Mesothelial cell of epicardium (in vitro differentiated cells): ENCODE data around the gene MEF2A. TPM values are rescaled to one million over a fixed set of nuclear protein-coding genes. Genes with fewer than 3 reads are reported as not detected.

Experiments
- DNase-seq, 2 experiments: peaks; one replicate each; pipeline ENCODE4 v3.0.0; 2021; ENCODE audit warnings: low spot score in 2 of 2; ENCODE audit not compliant: unreplicated experiment in 2 of 2
- H3K27ac Mint-ChIP-seq: 2 replicates; pipeline ENCODE4 v1.8.0; 2021; ENCODE audit warnings: mixed read lengths
- H3K27me3 Mint-ChIP-seq: 2 replicates; pipeline ENCODE4 v1.8.0; 2021; ENCODE audit warnings: low read depth, mixed read lengths
- H3K36me3 Mint-ChIP-seq: 2 replicates; pipeline ENCODE4 v1.8.0; 2021; ENCODE audit warnings: mixed read lengths
- H3K4me1 Mint-ChIP-seq: 2 replicates; pipeline ENCODE4 v1.8.0; 2021; ENCODE audit warnings: mixed read lengths
- H3K4me3 Mint-ChIP-seq: 2 replicates; pipeline ENCODE4 v1.8.0; 2021; ENCODE audit warnings: mild to moderate bottlenecking, moderate library complexity, mixed read lengths
- H3K9me3 Mint-ChIP-seq: 2 replicates; pipeline ENCODE4 v1.8.0; 2021; ENCODE audit warnings: mixed read lengths
- total RNA-seq: library from RNA; stranded (reverse); gene quantifications from 3 replicates; pipeline ENCODE4 v1.2.1, GENCODE V29; 2021
- TF ChIP-seq, protein P1 (sequence below): fragments of 200-600 bp; sonication (generic); IDR thresholded peaks from one replicate; pipeline ENCODE4 v1.5.0; 2021; ENCODE audit warnings: antibody characterized with exemption; ENCODE audit not compliant: unreplicated experiment

The MEF2A gene
- total RNA-seq, 1 donor from 2014 or later = 39.1 TPM

DNA sequence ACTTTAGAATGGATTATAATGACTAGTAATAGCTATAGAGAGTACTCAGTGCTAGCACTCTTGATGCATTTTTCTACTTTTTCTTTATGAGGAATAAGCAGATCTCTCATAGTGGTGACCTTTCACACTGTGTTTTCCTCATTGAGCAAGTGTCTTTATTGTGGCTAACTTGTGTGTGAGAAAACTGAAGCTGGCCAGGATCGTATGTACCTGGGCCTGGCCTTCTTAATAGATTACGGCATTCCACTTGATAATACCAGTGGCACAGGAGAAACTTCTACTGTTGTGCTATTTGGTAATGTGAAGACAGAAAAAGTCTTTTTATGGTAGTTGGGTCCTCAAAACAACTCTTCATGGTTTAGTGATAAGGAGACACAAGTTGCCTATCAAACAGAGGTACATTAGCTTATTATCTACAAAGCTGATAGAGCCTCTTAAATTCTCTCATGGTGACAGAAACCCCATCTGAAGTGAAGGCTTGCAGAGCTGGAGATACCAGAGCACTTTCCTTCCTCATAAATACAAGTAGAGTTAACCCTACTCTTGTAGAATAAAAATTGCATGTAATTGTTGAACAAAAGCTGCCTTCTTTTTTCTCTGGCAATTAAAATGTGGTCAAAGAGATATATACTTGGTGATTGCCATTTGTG, 102.9 kb downstream of the MEF2A start:
- no peak for DNase-seq

DNA sequence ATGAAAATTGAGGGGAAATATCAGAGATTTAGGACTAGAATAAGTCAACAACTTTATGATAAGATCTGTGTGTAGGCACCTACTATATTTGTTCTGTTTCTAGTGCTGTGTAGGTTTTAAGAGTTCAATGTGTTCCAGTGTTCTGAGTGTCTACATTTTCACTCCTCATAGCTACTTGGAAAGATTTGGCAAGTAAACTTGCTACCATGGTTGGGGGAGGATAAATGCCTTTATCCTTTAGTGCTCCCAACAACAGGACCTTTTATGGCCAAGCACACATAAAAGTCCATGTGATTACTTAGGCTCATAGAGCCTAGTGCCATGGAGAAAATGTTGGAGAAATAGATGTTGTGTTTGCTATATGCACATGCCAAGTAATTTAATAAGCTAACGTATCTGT, 103.5 kb downstream of the MEF2A start:
- Mint-ChIP-seq H3K4me3 (no peak overlapping the region), H3K27ac (no peak overlapping the region), H3K4me1 (no peaks in the 10 kb centered on the region), H3K9me3 (peaks cover 7% of the 10 kb centered on the region), H3K36me3 (peaks cover 31% of the 10 kb centered on the region), H3K27me3 (no peaks in the 10 kb centered on the region)
- TF ChIP-seq, protein P1, sequence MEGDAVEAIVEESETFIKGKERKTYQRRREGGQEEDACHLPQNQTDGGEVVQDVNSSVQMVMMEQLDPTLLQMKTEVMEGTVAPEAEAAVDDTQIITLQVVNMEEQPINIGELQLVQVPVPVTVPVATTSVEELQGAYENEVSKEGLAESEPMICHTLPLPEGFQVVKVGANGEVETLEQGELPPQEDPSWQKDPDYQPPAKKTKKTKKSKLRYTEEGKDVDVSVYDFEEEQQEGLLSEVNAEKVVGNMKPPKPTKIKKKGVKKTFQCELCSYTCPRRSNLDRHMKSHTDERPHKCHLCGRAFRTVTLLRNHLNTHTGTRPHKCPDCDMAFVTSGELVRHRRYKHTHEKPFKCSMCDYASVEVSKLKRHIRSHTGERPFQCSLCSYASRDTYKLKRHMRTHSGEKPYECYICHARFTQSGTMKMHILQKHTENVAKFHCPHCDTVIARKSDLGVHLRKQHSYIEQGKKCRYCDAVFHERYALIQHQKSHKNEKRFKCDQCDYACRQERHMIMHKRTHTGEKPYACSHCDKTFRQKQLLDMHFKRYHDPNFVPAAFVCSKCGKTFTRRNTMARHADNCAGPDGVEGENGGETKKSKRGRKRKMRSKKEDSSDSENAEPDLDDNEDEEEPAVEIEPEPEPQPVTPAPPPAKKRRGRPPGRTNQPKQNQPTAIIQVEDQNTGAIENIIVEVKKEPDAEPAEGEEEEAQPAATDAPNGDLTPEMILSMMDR = no peak
- DNase-seq = no peak

More for the DNA sequence above, 102.9 kb downstream of the MEF2A start:
- TF ChIP-seq, protein P1 = no peak
- no peaks in the 10 kb centered on the region for H3K4me1 Mint-ChIP-seq
- H3K27me3 Mint-ChIP-seq = no peaks in the 10 kb centered on the region
- no peak overlapping the region for H3K4me3 Mint-ChIP-seq
- H3K27ac Mint-ChIP-seq = no peak overlapping the region
- H3K9me3 Mint-ChIP-seq = peaks cover 7% of the 10 kb centered on the region
- peaks cover 37% of the 10 kb centered on the region for H3K36me3 Mint-ChIP-seq

DNA sequence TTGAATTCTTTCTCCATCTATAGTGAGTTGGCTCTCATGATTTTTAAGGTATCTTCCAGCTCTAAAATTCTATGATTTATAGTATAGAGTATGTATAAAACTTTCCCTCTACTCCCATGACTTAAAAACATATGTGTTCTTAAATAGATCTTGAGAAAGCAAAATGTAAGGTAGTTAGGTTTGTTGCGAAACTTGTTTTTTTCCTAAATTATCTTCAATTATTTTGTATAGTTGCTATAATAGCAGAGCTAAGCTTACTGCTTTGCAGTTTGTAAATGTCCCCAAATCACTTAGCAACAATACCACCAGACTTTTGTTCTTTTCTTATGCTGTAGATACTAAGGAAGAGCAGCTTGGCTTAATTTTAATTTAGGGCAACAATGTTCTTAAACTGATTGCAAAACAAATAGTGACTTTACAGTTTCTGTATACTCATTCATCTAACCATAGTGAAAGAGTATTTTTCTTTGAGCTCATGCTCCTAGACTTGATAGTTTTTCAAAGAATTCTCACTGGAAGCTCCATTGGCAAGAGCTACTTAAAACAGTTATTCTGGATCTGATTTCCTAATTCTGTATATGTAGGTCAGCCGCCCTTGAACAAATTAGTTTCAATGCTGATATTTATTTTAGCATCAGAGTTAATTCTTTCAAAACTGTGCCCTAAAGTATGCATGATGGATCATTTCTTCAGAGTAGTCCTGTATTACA, 106.3 kb downstream of the MEF2A start:
- peaks cover 30% of the 10 kb centered on the region for H3K36me3 Mint-ChIP-seq

DNA sequence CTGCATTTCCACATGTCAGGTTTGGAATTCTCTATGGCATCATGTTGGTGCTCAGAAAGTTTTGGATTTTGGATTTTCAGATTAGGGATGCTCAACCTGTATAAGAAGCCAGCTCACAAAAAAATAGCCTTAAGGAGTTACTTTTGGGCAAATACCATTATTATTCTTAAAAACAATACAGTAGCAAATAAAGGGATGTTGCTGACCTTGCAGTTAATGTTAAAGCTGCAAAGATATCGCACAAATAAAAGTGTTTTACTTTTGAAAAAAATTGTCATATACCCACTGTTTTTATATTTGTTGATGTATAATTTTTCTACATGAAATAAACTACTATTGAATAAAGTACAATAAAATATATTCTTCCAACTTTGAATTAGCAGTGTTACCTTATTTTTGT, 107.3 kb downstream of the MEF2A start:
- H3K9me3 Mint-ChIP-seq = no peaks in the 10 kb centered on the region
- no peak overlapping the region for H3K27ac Mint-ChIP-seq
- TF ChIP-seq, protein P1 = no peak
- peaks cover 26% of the 10 kb centered on the region for H3K36me3 Mint-ChIP-seq
- DNase-seq = no peak
- no peaks in the 10 kb centered on the region for H3K4me1 Mint-ChIP-seq
- H3K27me3 Mint-ChIP-seq = no peaks in the 10 kb centered on the region
- H3K4me3 Mint-ChIP-seq = no peak overlapping the region

More for the DNA sequence above, 106.3 kb downstream of the MEF2A start:
- Mint-ChIP-seq H3K27ac (no peak overlapping the region), H3K27me3 (no peaks in the 10 kb centered on the region), H3K4me1 (no peaks in the 10 kb centered on the region), H3K4me3 (no peak overlapping the region), H3K9me3 (no peaks in the 10 kb centered on the region)
- no peak for DNase-seq
- TF ChIP-seq, protein P1 = no peak

DNA sequence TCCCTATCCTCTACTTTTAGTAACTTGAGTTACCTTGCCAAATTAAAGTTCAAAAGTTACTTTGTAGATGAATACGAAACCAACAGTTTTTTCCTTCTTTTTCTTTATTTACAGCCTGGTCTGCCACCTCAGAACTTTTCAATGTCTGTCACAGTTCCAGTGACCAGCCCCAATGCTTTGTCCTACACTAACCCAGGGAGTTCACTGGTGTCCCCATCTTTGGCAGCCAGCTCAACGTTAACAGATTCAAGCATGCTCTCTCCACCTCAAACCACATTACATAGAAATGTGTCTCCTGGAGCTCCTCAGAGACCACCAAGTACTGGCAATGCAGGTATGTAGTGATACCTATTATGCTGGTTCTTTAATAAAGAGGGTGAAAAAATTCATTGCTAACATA, 108.5 kb downstream of the MEF2A start:
- no peak overlapping the region for H3K4me3 Mint-ChIP-seq
- H3K27ac Mint-ChIP-seq = no peak overlapping the region
- no peak for DNase-seq
- no peaks in the 10 kb centered on the region for H3K4me1 Mint-ChIP-seq
- no peaks in the 10 kb centered on the region for H3K27me3 Mint-ChIP-seq
- TF ChIP-seq, protein P1 = no peak
- peaks cover 38% of the 10 kb centered on the region for H3K36me3 Mint-ChIP-seq
- no peaks in the 10 kb centered on the region for H3K9me3 Mint-ChIP-seq
